ENCODE measurements around the gene POLD1. TPM values are rescaled to one million over a fixed set of nuclear protein-coding genes. Genes with fewer than 3 reads are reported as not detected.
"Not testable (repeated sequence)": the region's sequence is repeated elsewhere in the genome, so short reads cannot be mapped to it uniquely, and the experiment has no call there.

POLD1 gene
- total RNA-seq, 1 donor from 2014 or later: 10.8 TPM

DNA sequence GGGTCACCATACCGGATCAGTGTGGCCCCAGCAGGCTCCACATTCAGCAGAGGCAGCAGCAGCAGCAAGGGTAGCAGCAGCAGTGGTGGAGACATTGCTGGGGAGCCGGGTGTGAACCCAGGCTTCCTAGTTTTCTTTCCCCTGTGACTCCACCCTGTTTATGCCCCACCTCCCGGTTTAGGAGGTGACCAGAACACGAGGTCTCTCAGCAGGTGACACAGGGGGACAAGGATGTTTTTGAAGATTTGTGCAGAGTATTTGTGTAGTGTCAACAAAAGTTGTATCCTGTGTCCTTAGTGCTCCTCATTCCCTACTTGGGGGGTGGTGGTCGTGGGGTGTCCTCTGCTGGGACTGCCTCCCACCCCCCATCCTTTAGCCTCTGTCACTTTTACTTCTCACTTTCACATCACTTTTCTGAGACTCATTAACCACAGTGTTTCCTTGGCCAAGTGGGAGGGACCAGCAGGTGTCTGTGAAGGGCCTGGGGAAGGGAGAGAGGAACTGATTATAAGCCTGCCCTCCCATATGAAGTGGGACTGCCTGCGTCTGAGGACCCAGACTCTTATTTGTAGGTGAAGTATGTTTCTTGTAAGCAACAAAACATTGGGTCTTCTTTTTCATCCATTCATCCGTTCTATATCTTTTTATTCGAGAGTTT lies 39.4 kb upstream of the POLD1 start:
- intact Hi-C loops (cut with micrococcal nuclease): no loop called here
- H3K4me1 ChIP-seq: no peaks in the 10 kb centered on the region
- no peak overlapping the region for H3K4me3 ChIP-seq
- DNase-seq: peak; percentile 2
- no peaks in the 10 kb centered on the region for H3K27me3 ChIP-seq (ENCODE audit: low read depth)
- H3K9me3 ChIP-seq (replicated peaks): peaks cover 24% of the 10 kb centered on the region
- H3K36me3 ChIP-seq: no peaks in the 10 kb centered on the region
- no peak overlapping the region for H3K27ac ChIP-seq (replicated peaks)
- TF ChIP-seq, protein P1, sequence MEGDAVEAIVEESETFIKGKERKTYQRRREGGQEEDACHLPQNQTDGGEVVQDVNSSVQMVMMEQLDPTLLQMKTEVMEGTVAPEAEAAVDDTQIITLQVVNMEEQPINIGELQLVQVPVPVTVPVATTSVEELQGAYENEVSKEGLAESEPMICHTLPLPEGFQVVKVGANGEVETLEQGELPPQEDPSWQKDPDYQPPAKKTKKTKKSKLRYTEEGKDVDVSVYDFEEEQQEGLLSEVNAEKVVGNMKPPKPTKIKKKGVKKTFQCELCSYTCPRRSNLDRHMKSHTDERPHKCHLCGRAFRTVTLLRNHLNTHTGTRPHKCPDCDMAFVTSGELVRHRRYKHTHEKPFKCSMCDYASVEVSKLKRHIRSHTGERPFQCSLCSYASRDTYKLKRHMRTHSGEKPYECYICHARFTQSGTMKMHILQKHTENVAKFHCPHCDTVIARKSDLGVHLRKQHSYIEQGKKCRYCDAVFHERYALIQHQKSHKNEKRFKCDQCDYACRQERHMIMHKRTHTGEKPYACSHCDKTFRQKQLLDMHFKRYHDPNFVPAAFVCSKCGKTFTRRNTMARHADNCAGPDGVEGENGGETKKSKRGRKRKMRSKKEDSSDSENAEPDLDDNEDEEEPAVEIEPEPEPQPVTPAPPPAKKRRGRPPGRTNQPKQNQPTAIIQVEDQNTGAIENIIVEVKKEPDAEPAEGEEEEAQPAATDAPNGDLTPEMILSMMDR (IDR thresholded peaks at IDR 0.05; ENCODE audit: borderline replicate concordance): no peak

DNA sequence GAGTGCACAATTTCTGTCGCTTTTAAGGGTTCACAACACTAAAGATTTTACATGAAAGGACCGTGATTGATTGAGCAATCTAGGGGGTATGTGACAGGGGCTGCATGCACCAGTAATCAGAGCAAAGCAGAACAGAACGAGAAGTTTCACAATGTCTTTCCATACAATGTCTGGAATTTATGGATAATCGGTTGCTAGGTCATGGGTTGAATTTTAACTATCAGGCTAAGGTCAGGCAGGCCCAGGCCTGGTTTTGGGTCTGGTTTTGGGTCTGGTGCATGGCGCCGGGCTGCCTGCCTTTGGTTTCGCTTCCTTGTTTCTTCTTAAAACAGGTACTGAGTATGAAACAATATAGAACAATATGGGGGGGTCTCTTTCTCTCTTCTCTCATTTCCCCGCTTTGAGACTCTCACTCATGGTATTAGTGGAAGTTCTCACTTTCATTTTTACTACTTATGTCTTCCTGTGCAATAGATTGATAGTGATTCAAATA lies 37.0 kb upstream of the POLD1 start:
- H3K27me3 ChIP-seq (ENCODE audit: low read depth); intact Hi-C loops (cut with micrococcal nuclease); H3K27ac ChIP-seq (replicated peaks); H3K4me3 ChIP-seq; H3K36me3 ChIP-seq; H3K4me1 ChIP-seq: not testable (repeated sequence)
- peaks cover 17% of the 10 kb centered on the region for H3K9me3 ChIP-seq (replicated peaks)
- DNase-seq: peak; percentile 4

DNA sequence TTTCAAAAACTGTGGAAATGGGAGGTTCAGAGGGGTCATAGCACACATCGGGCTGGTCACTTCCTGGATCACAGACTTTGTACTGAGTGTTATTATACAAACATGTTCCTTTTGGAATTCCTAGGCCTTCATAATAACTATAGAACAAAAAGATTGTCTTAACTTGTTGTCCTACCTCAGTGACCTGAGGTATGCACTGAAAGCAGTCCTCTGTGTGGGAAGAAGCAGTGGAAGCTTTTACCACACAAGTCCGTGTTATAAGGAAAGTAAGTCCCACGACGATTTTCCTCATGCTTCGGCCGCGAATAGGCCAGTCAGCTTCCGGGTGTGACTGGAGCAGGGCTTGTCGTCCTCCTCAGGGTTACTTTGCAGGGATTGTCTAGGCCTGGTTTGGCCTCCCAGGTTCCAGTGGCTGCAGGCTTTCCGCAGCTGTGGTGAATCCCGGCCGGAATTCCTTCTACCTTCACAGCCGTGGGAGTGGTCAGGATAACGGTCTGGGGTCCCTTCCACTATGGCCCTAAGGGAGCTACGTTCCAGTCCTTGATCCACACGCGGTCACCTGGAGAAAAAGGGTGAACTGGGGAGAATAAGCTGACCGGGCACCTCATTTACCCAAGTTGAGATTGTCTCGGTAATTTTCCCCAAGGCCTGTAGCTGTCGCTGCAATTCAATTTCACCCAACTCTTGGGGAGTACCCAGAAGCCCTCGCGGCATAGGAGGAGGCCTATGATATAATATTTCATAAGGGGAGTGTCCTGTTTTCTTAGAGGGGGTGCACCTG lies 34.7 kb upstream of the POLD1 start:
- intact Hi-C loops (cut with micrococcal nuclease): no loop called here
- H3K4me1 ChIP-seq: no peaks in the 10 kb centered on the region
- H3K27ac ChIP-seq (replicated peaks): peak overlapping the region; percentile 39
- H3K4me3 ChIP-seq: no peak overlapping the region
- H3K27me3 ChIP-seq (ENCODE audit: low read depth): no peaks in the 10 kb centered on the region
- no peak for DNase-seq
- H3K36me3 ChIP-seq: no peaks in the 10 kb centered on the region
- H3K9me3 ChIP-seq (replicated peaks): peaks cover 16% of the 10 kb centered on the region
- TF ChIP-seq, protein P1 (IDR thresholded peaks at IDR 0.05; ENCODE audit: borderline replicate concordance): no peak

DNA sequence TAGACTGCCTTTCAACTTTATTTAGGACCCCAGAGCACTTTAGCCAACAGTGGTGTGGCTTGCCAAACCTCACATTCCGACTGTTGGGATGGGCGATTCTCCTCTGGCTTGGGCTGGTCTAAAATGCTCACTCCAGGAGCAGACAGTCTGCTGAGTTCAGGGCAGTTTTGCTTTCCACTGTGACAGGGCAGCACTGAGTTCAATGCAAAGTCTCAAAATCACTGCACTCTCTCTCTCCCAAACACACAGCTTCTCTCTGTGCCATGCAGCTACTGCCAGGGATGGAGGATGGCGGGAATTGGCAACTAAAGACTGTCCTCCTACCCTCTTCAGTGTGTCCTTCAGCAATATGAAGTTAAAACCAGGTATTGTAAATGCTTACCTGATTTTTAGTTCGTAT lies 31.9 kb upstream of the POLD1 start:
- H3K4me3 ChIP-seq: no peak overlapping the region
- intact Hi-C loops (cut with micrococcal nuclease): no loop called here
- DNase-seq: no peak
- peaks cover 5% of the 10 kb centered on the region for H3K4me1 ChIP-seq
- TF ChIP-seq, protein P1 (IDR thresholded peaks at IDR 0.05; ENCODE audit: borderline replicate concordance): no peak
- H3K27me3 ChIP-seq (ENCODE audit: low read depth): no peaks in the 10 kb centered on the region
- no peaks in the 10 kb centered on the region for H3K36me3 ChIP-seq
- H3K9me3 ChIP-seq (replicated peaks): no peaks in the 10 kb centered on the region
- no peak overlapping the region for H3K27ac ChIP-seq (replicated peaks)

DNA sequence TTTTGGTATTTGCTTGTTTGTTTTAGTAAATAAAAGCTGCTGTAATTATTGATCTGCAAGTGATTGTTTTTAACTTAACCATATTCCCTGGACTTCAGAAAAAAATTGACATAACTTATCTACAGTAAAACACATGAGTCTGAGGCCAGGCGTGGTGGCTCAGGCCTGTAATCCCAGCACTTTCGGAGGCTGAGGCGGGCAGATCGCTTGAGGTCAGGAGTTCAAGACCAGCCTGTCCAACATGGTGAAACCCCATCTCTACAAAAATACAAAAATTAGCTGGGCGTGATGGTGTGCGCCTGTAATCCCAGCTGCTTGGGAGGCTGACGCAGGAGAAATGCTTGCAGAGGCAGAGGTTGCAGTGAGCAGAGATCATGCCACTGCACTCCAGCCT lies 30.7 kb upstream of the POLD1 start:
- H3K27ac ChIP-seq (replicated peaks); DNase-seq; H3K4me3 ChIP-seq; H3K27me3 ChIP-seq (ENCODE audit: low read depth); H3K9me3 ChIP-seq (replicated peaks); intact Hi-C loops (cut with micrococcal nuclease); H3K36me3 ChIP-seq: not testable (repeated sequence)
- peaks cover 18% of the 10 kb centered on the region for H3K4me1 ChIP-seq

DNA sequence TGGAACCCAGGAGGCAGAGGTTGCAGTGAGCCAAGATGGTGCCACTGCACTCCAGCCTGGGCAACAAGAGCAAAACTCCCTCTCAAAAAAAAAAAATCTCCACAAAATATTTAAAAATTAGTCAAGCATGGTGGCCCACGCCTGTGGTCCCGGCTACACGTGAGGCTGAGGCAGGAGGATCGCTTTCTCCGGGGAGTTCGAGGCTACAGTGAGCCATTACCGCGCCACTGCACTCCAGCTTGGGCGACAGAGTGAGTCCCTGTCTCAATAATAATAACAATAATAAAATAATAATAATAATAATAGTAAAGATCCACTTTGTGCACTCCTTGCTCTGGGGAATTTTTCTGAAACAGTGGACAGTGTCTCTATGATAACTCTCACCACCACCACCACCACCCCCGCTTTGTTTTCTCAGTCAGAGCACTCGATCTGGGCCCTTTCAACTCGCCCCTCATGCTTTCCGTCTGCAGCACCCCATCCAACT lies 27.4 kb upstream of the POLD1 start:
- Histone ChIP-seq H3K9me3 (replicated peaks) (no peaks in the 10 kb centered on the region), H3K27ac (replicated peaks) (peak overlapping the region; percentile 83), H3K27me3 (ENCODE audit: low read depth) (no peaks in the 10 kb centered on the region), H3K4me1 (peaks cover 24% of the 10 kb centered on the region), H3K4me3 (peak overlapping the region; percentile 67), H3K36me3 (no peaks in the 10 kb centered on the region)
- no peak for DNase-seq
- intact Hi-C loops (cut with micrococcal nuclease): no loop called here
- TF ChIP-seq, protein P1 (IDR thresholded peaks at IDR 0.05; ENCODE audit: borderline replicate concordance): no peak

All from left ventricle myocardium inferior (tissue), 1 donor.